HG02623 (cell line): Measurements from ENCODE around the gene SLC20A1.
"Not testable (repeated sequence)": the region's sequence is repeated elsewhere in the genome, so short reads cannot be mapped to it uniquely, and the experiment has no call there.

Source experiments
- ATAC-seq: cut with Tn5 transposase; IDR thresholded peaks from one replicate; pipeline ENCODE4 v1.9.1; 2021; ENCODE audit warnings: moderate library complexity; ENCODE audit not compliant: unreplicated experiment

The SLC20A1 gene

GRCh38 chr2:112646102-112646719, 472 bp downstream of the SLC20A1 start:
- no peak for ATAC-seq

- ATAC-seq, result no peak
These were observed 1.3 kb downstream of the SLC20A1 start for GRCh38 chr2:112646791-112647689.

GRCh38 chr2:112648081-112648480, 2.3 kb downstream of the SLC20A1 start:
- no peak for ATAC-seq

- ATAC-seq, result no peak
These were observed 10.9 kb downstream of the SLC20A1 start for GRCh38 chr2:112656679-112657078.

- no peak for ATAC-seq
These were observed 12.6 kb downstream of the SLC20A1 start for GRCh38 chr2:112658301-112658700.

GRCh38 chr2:112658839-112659667, 13.3 kb downstream of the SLC20A1 start:
- ATAC-seq, result no peak

- ATAC-seq, result no peak
These were observed 14.4 kb downstream of the SLC20A1 start for GRCh38 chr2:112660138-112660537.

- ATAC-seq, result no peak
These were observed 16.0 kb downstream of the SLC20A1 start for GRCh38 chr2:112661656-112662305.

- ATAC-seq, result no peak
These were observed 17.0 kb downstream of the SLC20A1 start for GRCh38 chr2:112662704-112663103.

GRCh38 chr2:112664689-112665088, 18.9 kb downstream of the SLC20A1 start:
- no peak for ATAC-seq

GRCh38 chr2:112665113-112665780, 19.5 kb downstream of the SLC20A1 start:
- no peak for ATAC-seq

- no peak for ATAC-seq
These were observed 21.0 kb downstream of the SLC20A1 start for GRCh38 chr2:112666761-112667122.

GRCh38 chr2:112667540-112667939, 21.8 kb downstream of the SLC20A1 start:
- ATAC-seq, result not testable (repeated sequence)

GRCh38 chr2:112669667-112670066, 23.9 kb downstream of the SLC20A1 start:
- ATAC-seq, result no peak

GRCh38 chr2:112670252-112671022, 24.7 kb downstream of the SLC20A1 start:
- no peak for ATAC-seq

- ATAC-seq, result no peak
These were observed 26.1 kb downstream of the SLC20A1 start for GRCh38 chr2:112671801-112672200.

GRCh38 chr2:112673008-112673407, 27.3 kb downstream of the SLC20A1 start:
- no peak for ATAC-seq

- no peak for ATAC-seq
These were observed 28.5 kb downstream of the SLC20A1 start for GRCh38 chr2:112674229-112674628.

GRCh38 chr2:112679484-112679883, 33.7 kb downstream of the SLC20A1 start:
- ATAC-seq, result no peak

- no peak for ATAC-seq
These were observed 34.9 kb downstream of the SLC20A1 start for GRCh38 chr2:112680666-112681101.
